ENCODE data around the gene PARP16. TPM values are rescaled to one million over a fixed set of nuclear protein-coding genes. Genes with fewer than 3 reads are reported as not detected.
A peak's percentile ranks its signal among the peaks of the same experiment; 100 is the strongest.

PARP16 gene
- total RNA-seq, 1 donor from 2014 or later = 6.8 TPM

- DNase-seq = no peak
These were observed 25.1 kb upstream of the PARP16 start for GRCh38 chr15:65311760-65312159.

GRCh38 chr15:65310431-65311137 lies 23.9 kb upstream of the PARP16 start:
- no peak for DNase-seq

GRCh38 chr15:65309882-65310418 lies 23.3 kb upstream of the PARP16 start:
- no peak for DNase-seq

- no peak for DNase-seq
These were observed 21.3 kb upstream of the PARP16 start for GRCh38 chr15:65307978-65308377.

GRCh38 chr15:65306551-65306950 lies 19.9 kb upstream of the PARP16 start:
- no peak for DNase-seq

GRCh38 chr15:65305776-65306175 lies 19.1 kb upstream of the PARP16 start:
- DNase-seq = no peak

- peak; percentile 70 for DNase-seq
These were observed 18.6 kb upstream of the PARP16 start for GRCh38 chr15:65305150-65305758.

GRCh38 chr15:65304381-65305149 lies 17.9 kb upstream of the PARP16 start, which contains the start of gene RNU5B-1:
TSS of gene RNU5B-1 (plus strand) at chr15:65304677.
- peak; percentile 99 for DNase-seq

- DNase-seq = peak; percentile 76
These were observed 17.2 kb upstream of the PARP16 start for GRCh38 chr15:65303687-65304380.

GRCh38 chr15:65302061-65302460 lies 15.4 kb upstream of the PARP16 start:
- no peak for DNase-seq

- no peak for DNase-seq
These were observed 14.3 kb upstream of the PARP16 start for GRCh38 chr15:65300924-65301441.

- no peak for DNase-seq
These were observed 12.0 kb upstream of the PARP16 start for GRCh38 chr15:65298731-65299130.

- DNase-seq = no peak
These were observed 6.3 kb upstream of the PARP16 start for GRCh38 chr15:65292938-65293518.

GRCh38 chr15:65290228-65290627 lies 3.5 kb upstream of the PARP16 start:
- DNase-seq = no peak

- no peak for DNase-seq
These were observed 2.7 kb upstream of the PARP16 start for GRCh38 chr15:65289261-65289854.

- DNase-seq = no peak
These were observed 805 bp upstream of the PARP16 start for GRCh38 chr15:65287520-65287855.

- DNase-seq = no peak
These were observed 497 bp downstream of the PARP16 start for GRCh38 chr15:65286069-65286703.

GRCh38 chr15:65285291-65286068 lies 1.2 kb downstream of the PARP16 start:
- peak; percentile 22 for DNase-seq

GRCh38 chr15:65278480-65278879 lies 8.2 kb downstream of the PARP16 start:
- DNase-seq = no peak

GRCh38 chr15:65277015-65277414 lies 9.7 kb downstream of the PARP16 start:
- DNase-seq = no peak

All from skin of body (tissue), 2 donors.